Mesodermal cell (in vitro differentiated cells): ENCODE results near the gene GPSM1.

Experiments used
- H3K27ac ChIP-seq: 2 replicates; pipeline ENCODE4 v1.7.0; 2013; ENCODE audit warnings: mild to moderate bottlenecking, low read depth, low read length, moderate library complexity; ENCODE audit not compliant: severe bottlenecking
- H3K36me3 ChIP-seq: 2 replicates; pipeline ENCODE4 v1.7.1; 2013; ENCODE audit warnings: mild to moderate bottlenecking, low read length, moderate library complexity; ENCODE audit not compliant: control insufficient read depth, insufficient read depth
- H3K4me1 ChIP-seq: one replicate; pipeline ENCODE4 v1.7.1; 2013; ENCODE audit warnings: mild to moderate bottlenecking, low read length; ENCODE audit not compliant: insufficient read depth, control insufficient read depth, poor library complexity, severe bottlenecking
- H3K4me3 ChIP-seq: 2 replicates; pipeline ENCODE4 v1.7.0; 2013; ENCODE audit warnings: low read length, control low read depth, mild to moderate bottlenecking; ENCODE audit not compliant: insufficient read depth, poor library complexity, severe bottlenecking; ENCODE audit errors: extremely low read depth
- H3K9me3 ChIP-seq: 2 replicates; pipeline ENCODE4 v1.7.1; 2013; ENCODE audit warnings: mild to moderate bottlenecking, low read length, moderate library complexity; ENCODE audit not compliant: control insufficient read depth
- WGBS, 2 experiments: methylation state at CpG; one replicate each; pipeline ENCODE4 v1.1.5; 2013; ENCODE audit warnings: missing lambda C conversion rate in 2 of 2; ENCODE audit not compliant: insufficient coverage in 2 of 2; 5-methylcytosine and 5-hydroxymethylcytosine counted together

Gene GPSM1

DNA sequence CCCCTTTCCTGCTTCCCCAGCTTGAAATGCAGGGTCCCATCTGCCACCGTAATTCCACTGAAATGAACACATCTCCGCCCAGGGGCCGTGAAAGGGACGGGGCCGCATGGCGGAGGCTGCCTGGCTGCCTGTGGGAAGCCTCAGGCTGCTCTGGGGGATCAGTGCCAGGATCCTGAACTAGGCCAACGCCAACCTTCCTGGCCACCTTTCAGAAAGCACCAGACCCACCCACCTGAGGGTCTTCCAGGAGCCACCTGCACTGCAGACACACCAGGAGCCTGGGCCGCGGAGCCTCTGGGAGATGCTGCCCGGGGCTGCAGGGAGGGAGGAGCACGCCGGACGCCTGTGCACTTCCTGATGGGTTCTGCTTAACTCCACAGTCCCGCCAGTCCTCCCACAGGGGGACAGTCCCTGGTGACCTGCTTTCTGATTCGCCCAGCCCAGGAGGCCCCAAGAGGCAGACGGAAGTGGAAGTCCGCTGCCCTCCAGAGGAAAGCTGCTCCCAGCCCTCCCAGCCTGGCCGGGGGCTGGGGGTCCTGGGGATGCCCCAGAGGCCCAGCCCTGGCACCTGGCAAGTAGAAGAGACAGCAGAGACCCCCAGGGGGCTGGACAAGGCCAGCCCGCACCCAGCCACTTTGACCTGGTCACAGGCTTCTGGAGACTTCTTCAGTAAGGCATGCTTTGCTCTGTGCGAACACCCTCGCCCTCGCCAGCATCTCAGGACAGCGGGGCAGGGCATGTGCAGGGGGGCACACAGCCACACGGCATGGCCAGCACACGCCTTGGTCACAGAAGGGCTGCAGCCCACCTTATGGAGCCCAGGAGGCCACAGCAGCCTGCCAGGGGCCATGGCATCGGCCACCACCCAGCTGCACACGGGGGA lies 46.2 kb downstream of the GPSM1 start, which contains the start of gene CARD9:
Gene CARD9, minus strand, starts transcription at position 370 of the 883 bp plus-strand sequence. CDS start 1,591 bp downstream, outside the sequence.
- H3K4me3 ChIP-seq: no peak within 1 kb of the TSS

DNA sequence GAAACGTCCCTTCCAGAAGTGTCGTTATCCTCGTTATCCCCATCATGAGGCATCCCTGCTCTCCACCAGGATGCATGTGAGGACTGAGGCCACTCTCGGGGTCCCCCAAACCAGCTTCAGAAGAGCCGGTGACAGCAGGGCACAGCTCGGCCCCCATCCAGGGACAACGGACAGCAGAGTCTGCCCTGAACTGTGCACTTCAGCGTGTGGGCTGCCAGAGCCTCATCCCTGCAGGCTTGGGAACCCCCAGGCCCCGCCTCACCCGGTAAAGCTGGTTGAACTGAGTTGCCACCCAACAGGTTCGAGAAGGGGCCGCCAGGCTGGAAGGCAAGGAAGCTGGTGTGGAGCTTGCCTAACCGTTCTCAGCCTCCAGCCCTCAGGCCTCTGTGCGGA lies 46.8 kb downstream of the GPSM1 start:
- Histone ChIP-seq H3K4me3 (no peak overlapping the region), H3K9me3 (no peaks in the 10 kb centered on the region), H3K4me1 (peaks cover 9% of the 10 kb centered on the region), H3K27ac (no peak overlapping the region), H3K36me3 (peaks cover 35% of the 10 kb centered on the region)
- WGBS, 2 experiments: 93 to 99% methylated on average over 12 to 14 of the region's 14 CpGs

More for the DNA sequence above, 46.2 kb downstream of the GPSM1 start, which contains the start of gene CARD9:
- H3K9me3 ChIP-seq: no peaks in the 10 kb centered on the region
- peak within 1 kb of the TSS; percentile 59 for H3K27ac ChIP-seq
- 93 to 94% methylated on average over 19 to 26 of the region's 27 CpGs for WGBS, 2 experiments
- peaks cover 9% of the 10 kb centered on the region for H3K4me1 ChIP-seq
- peaks cover 29% of the 10 kb centered on the region for H3K36me3 ChIP-seq

DNA sequence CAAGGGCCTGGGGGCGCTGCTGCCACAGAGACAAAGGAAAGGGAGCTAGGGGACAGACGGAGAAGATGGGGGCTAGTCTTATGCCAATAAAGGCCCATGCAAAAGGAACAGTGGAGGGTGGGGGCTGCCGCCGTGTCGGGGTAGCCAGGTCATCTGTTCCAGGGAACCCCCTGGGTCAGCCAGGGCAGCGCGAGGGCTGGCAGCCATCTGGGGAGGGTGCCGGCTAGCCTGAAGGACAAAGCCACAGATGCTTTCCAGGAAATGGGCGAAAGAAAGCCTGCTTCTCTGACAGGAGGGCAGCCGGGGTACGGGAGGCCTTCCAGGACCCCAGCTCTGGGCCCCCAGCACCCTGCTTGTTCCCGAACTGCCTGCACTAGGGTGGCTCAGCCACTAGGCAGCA lies 47.8 kb downstream of the GPSM1 start:
- H3K27ac ChIP-seq: no peak overlapping the region
- H3K9me3 ChIP-seq: no peaks in the 10 kb centered on the region
- 94 to 96% methylated on average over 10 to 12 of the region's 12 CpGs for whole genome bisulfite sequencing, 2 experiments
- H3K36me3 ChIP-seq: peaks cover 41% of the 10 kb centered on the region
- H3K4me3 ChIP-seq: no peak overlapping the region
- peaks cover 9% of the 10 kb centered on the region for H3K4me1 ChIP-seq

DNA sequence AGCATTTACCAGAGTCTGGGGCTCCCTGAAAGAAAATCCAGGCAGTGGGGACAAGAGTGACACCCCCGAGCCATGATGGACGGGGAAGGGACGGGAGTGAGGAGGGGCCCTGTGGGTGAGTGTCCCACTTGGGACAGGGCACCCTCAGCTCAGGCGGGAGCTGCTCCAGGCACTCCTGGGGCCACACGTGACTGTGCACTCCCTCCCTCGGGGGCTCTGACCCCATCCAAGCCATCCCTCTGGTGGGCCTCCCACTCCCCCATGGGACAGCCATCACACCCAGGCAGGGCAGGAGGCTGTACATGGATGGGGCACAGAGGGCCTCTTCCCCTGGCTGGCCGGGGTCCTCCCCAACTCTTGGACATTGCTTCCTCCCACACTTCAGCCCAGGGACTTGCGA lies 49.1 kb downstream of the GPSM1 start:
- WGBS, 2 experiments: 98 to 100% methylated on average over 7 of the region's 8 CpGs
- H3K36me3 ChIP-seq: peaks cover 50% of the 10 kb centered on the region
- no peak overlapping the region for H3K4me3 ChIP-seq
- H3K9me3 ChIP-seq: no peaks in the 10 kb centered on the region
- no peak overlapping the region for H3K27ac ChIP-seq
- peaks cover 9% of the 10 kb centered on the region for H3K4me1 ChIP-seq

DNA sequence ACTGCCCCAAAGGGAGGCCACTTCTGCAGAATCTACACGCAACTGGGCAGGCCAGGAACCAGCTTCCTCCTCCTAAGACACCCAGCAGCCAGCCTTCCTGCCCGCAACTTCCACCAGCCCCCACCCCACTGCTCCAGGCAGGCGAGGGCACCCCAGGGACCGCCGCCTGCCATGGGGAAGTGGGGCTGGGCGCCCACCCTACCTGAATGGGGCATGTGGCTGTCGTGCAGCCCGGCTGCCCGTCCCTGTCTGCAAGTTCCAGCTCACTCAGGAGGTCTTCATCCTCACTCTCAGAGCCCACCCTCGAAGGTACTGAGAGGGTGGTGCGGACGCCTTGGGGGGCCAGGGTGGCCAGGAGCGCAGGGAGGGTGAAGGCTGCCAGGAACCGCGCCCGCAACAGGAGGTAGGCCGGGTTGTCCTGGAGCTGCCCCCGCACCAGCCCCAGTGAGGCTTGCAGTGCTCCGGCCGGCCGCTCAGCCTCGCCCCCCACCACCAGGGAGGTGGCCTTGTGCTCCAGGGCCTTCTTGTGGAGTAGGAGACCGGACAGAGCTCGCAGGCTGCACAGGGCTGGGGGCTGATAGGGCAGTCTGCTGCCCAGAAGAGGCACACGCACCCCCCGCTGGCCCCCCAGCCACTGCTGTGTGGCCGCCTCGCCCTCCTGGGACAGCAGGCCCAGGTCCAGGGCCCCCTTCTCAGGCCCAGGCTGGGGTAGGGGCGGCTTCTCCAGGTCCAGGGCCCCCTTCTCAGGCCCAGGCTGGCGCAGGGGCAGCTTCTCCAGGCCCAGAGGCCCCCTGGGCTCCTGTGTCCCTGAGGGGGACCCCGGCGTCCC lies 50.2 kb downstream of the GPSM1 start:
- H3K4me3 ChIP-seq: no peak overlapping the region
- 93 to 97% methylated on average over 20 to 27 of the region's 32 CpGs for WGBS, 2 experiments
- H3K9me3 ChIP-seq: no peaks in the 10 kb centered on the region
- H3K4me1 ChIP-seq: peaks cover 9% of the 10 kb centered on the region
- H3K27ac ChIP-seq: no peak overlapping the region
- H3K36me3 ChIP-seq: peaks cover 59% of the 10 kb centered on the region

DNA sequence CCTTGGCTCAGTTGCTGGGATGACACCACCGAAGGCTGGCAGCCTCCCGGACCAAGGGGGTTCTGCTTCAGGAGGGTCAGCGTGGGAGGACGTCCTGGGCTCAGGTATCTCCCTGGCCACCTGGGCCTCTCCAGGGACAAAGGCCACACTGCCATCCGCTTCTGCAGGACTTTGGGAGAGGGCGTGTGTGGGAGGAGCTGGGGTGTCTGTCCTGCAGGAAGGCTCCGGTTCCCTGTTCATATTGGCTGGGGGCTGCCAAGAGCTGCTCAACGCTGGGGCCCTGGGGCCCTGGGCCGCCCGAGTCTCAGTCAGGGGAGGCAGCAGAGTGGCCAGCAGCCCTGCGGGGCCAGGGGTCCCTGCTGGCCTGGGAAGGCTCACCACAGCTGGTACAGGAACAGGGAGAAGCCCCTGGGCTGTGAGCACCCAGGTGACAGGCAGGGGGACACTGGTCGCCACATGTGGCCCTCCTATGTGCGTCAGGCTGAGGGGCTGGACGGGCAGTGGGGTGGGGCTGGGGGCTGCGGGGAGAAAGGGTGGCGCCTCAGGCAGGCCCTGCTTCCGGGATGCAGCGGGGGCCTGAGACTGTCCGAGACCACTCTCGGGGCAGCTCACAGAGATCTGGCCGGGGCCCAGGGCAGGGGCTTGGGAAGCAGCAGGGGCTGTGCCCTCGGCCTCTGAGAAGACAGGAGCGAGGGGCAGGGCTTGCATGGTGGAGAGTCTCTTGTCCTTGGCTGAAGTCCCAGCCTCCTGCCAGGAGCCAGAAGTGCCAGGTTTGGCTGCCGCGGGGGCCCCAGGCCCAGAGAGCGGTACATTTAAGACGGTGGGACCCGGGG lies 51.0 kb downstream of the GPSM1 start:
- WGBS, 2 experiments: 93% methylated on average over 24 of the region's 28 CpGs
- H3K4me3 ChIP-seq: no peak overlapping the region
- H3K36me3 ChIP-seq: peaks cover 67% of the 10 kb centered on the region
- no peak overlapping the region for H3K27ac ChIP-seq
- no peaks in the 10 kb centered on the region for H3K9me3 ChIP-seq
- H3K4me1 ChIP-seq: peaks cover under 1% of the 10 kb centered on the region

DNA sequence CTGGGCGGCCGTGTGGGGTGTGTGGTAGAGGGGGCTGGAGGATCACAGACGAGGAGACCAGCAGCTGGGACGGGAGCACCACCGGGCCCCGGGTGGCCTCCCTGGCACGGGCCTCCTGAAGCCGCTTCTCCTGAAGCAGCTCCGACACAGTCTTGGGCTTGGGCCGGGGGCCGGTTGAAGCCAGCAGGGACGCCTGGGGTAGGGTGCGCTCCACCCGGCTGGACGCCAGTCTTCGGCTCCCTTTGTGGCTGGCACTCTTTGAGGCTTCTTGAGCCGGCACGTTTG lies 51.6 kb downstream of the GPSM1 start:
- H3K9me3 ChIP-seq: no peaks in the 10 kb centered on the region
- peaks cover 73% of the 10 kb centered on the region for H3K36me3 ChIP-seq
- H3K27ac ChIP-seq: no peak overlapping the region
- no peak overlapping the region for H3K4me3 ChIP-seq
- WGBS, 2 experiments: 97 to 99% methylated on average over 16 to 18 of the region's 18 CpGs
- no peaks in the 10 kb centered on the region for H3K4me1 ChIP-seq

DNA sequence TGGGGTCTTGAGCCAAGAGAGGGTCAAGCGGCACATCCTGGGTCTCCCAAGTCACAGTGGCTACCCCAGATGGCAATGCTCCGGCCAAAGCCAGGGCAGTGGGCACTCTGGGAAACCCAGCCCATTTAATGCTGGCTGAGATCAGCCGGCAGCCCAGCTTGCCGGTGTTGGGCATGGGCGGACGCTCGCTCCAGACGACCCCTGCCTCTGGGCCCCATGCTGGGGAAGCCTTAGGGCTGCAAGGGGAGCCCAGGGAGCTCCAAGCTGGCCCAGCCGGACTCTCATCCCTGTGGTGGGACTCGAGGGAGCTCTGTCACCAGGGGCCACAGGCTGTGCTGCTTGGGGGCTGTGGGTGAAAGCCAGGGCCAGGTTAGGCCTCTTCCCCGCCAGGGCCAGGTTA lies 52.1 kb downstream of the GPSM1 start:
- Histone ChIP-seq H3K27ac (no peak overlapping the region), H3K36me3 (peaks cover 77% of the 10 kb centered on the region), H3K4me3 (no peak overlapping the region), H3K9me3 (no peaks in the 10 kb centered on the region), H3K4me1 (no peaks in the 10 kb centered on the region)
- WGBS, 2 experiments: 97 to 98% methylated on average over 11 of the region's 11 CpGs

DNA sequence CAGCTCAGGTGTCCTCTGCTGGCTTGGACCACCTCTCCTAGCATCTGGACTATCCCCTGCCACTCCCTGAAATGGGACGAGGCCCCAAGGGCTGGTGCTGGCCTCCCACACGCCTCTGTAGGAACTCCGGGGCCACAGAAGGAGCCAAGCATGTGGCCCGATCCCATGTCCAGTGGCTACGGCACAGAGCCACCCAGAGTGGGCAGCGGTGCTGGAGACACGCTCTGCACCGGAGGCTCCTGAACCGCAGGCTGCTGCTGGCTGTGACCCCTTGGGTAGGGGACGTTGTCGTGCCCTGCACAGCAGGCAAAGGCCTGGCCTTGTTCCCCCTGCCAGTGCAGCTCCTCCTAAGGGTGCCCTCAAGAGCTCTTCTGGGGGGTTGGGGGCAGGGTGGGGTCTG lies 52.6 kb downstream of the GPSM1 start:
- WGBS, 2 experiments: 79 to 86% methylated on average over 6 to 8 of the region's 11 CpGs
- no peak overlapping the region for H3K27ac ChIP-seq
- no peak overlapping the region for H3K4me3 ChIP-seq
- H3K9me3 ChIP-seq: no peaks in the 10 kb centered on the region
- H3K4me1 ChIP-seq: no peaks in the 10 kb centered on the region
- peaks cover 80% of the 10 kb centered on the region for H3K36me3 ChIP-seq

DNA sequence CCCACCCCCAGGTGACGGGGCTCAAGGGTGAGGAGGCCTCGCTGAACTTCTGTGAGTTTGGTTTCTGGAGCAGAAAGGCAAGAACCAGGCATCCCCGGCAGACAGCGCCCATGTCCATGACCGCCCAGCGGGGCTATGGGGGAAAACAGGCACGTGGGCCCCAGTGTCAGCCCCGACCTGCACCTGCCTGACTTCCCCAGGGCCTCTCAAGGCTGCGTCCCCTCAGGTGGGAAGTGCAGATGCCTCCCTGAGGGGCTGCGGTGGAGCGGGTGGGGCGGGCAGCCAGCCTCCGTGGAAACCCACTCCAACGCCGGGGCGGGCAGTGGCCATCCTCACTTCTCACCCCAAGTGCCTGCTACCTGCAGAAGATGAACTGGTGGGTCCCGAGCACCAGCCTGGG lies 53.0 kb downstream of the GPSM1 start:
- H3K36me3 ChIP-seq: peaks cover 80% of the 10 kb centered on the region
- no peak overlapping the region for H3K4me3 ChIP-seq
- no peak overlapping the region for H3K27ac ChIP-seq
- H3K9me3 ChIP-seq: no peaks in the 10 kb centered on the region
- 96 to 98% methylated on average over 15 to 17 of the region's 17 CpGs for WGBS, 2 experiments
- H3K4me1 ChIP-seq: no peaks in the 10 kb centered on the region
